ENCODE measurements around the gene RGS12. TPM values are rescaled to one million over a fixed set of nuclear protein-coding genes. Genes with fewer than 3 reads are reported as not detected.

The RGS12 gene
- total and polyA plus RNA-seq, 2 of the 8 experiments (the other 6 are each of a cell fraction or from before 2014, with no cell fraction given) = 6.0 to 16.4 TPM

DNA sequence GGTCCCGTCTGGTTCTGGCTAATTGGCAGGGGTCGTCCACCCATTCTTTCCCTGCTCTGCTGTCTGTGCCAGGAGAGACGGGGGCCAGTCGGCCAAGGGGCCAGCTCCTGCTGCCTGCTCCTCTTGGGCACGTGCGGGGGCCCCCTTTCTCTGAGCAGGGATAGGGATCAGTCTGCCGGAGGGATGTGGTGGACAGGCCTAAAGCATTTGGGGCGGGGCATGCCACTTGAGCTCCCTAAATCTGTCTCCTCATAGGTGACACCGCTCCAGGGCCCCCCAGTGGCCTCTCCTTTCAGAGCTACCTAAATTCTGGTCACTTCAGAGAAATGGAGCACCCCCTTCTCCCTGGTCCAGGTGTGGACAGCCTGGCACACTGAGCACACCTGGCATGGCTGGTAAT, 48.1 kb upstream of the RGS12 start:
- H4K20me1 ChIP-seq (replicated peaks in 1 of 2; ENCODE audit: control insufficient read depth in 1 of 2, insufficient read depth in 2 of 2, low read length in 2 of 2) = peaks cover 17 to 27% of the 10 kb centered on the region in 2 experiments
- no peak overlapping the region for H3K4ac ChIP-seq (replicated peaks; ENCODE audit: insufficient read length, low read depth, low read length)
- H2BK12ac ChIP-seq (ENCODE audit: low read depth, low read length) = no peak overlapping the region
- H3K9ac ChIP-seq (replicated peaks in 1 of 4; ENCODE audit: extremely low read depth in 1 of 4, low read depth in 3 of 4, low read length in 3 of 4) = no peak overlapping the region
- 94% methylated on average over 9 of the region's 9 CpGs; no CpG with 5 or more reads in 1 of the 2 experiments for WGBS, 2 experiments (ENCODE audit: extremely low coverage in 1 of 2, insufficient coverage in 1 of 2, insufficient read length in 1 of 2, insufficient replicate concordance in 2 of 2, low coverage in 1 of 2, low lambda C conversion rate in 2 of 2, missing lambda C conversion rate in 1 of 2)
- no peak overlapping the region for H3K4me2 ChIP-seq (ENCODE audit: insufficient read depth in 1 of 2, low read depth in 2 of 2, low read length in 2 of 2)
- H2BK5ac ChIP-seq (ENCODE audit: low read depth, low read length) = no peak overlapping the region
- H3K79me1 ChIP-seq (ENCODE audit: low read depth, low read length) = no peaks in the 10 kb centered on the region
- no peaks in the 10 kb centered on the region for H3K79me2 ChIP-seq (ENCODE audit: control insufficient read depth in 1 of 2, insufficient read depth in 2 of 2, low read length in 2 of 2)
- no peaks in the 10 kb centered on the region for H3K9me3 ChIP-seq (ENCODE audit: insufficient read depth in 2 of 2, low read depth in 1 of 2, low read length in 1 of 2)
- H3K18ac ChIP-seq (ENCODE audit: extremely low read depth, low read length) = no peak overlapping the region
- no peak overlapping the region for H4K5ac ChIP-seq (ENCODE audit: insufficient read length, low read depth, low read length)
- H2BK20ac ChIP-seq (ENCODE audit: low read length) = no peak overlapping the region
- no peak overlapping the region for H4K91ac ChIP-seq (replicated peaks; ENCODE audit: insufficient read length, low read length)
- no peak overlapping the region for H3K56ac ChIP-seq (replicated peaks; ENCODE audit: insufficient read length, low read depth, low read length)
- no peak overlapping the region for H2AFZ ChIP-seq (ENCODE audit: low read length)
- ChIA-PET CTCF (ENCODE audit: partially characterized antibody) (interaction anchor here (0.6 to 1.9 kb wide), 8 partner anchors 11 to 236 kb away, joined by 3 to 9 read pairs (median 4); partner anchors contain the start of gene HGFAC), POLR2A (ENCODE audit: partially characterized antibody) (no interaction called here)
- no peak overlapping the region for H2BK15ac ChIP-seq (ENCODE audit: low read length)
- H3K23ac ChIP-seq (ENCODE audit: insufficient read length) = no peak overlapping the region
- H3K4me3 ChIP-seq (ENCODE audit: extremely low read depth in 1 of 4, insufficient read depth in 2 of 4, low read depth in 3 of 4, low read length in 4 of 4) = no peak overlapping the region
- H3K4me1 ChIP-seq (replicated peaks in 1 of 4; ENCODE audit: control insufficient read depth in 3 of 4, insufficient read depth in 4 of 4, low read length in 3 of 4) = peaks cover 0 to 9% (median 2%) of the 10 kb centered on the region in 4 experiments; a peak in 3 of 7 replicates
- H3K27ac ChIP-seq (ENCODE audit: low read depth, low read length) = no peak overlapping the region
- H3K27me3 ChIP-seq (replicated peaks in 1 of 4; ENCODE audit: control insufficient read depth in 3 of 4, extremely low read depth in 1 of 4, insufficient read depth in 3 of 4, low read length in 3 of 4) = peaks cover 0 to 8% (median 2%) of the 10 kb centered on the region in 4 experiments; a peak in 4 of 7 replicates
- peaks cover 0 to 7% (median 4%) of the 10 kb centered on the region in 4 experiments; a peak in 5 of 8 replicates for H3K36me3 ChIP-seq (ENCODE audit: control insufficient read depth in 2 of 4, insufficient read depth in 4 of 4, low read length in 3 of 4)
- FAIRE-seq (no peak), DNase-seq (ENCODE audit: low read depth in 1 of 2, low spot score in 2 of 2) (no peak)
- no peak overlapping the region for H4K8ac ChIP-seq (ENCODE audit: extremely low read depth, insufficient read depth, low read length)
- no peak overlapping the region for H2BK120ac ChIP-seq (replicated peaks; ENCODE audit: low read depth, low read length)
- H2AK5ac ChIP-seq (ENCODE audit: low read depth, low read length) = no peak overlapping the region
- no peaks in the 10 kb centered on the region for H3K23me2 ChIP-seq (ENCODE audit: low read depth, low read length)
- H3K14ac ChIP-seq (ENCODE audit: insufficient read length) = no peak overlapping the region
- TF ChIP-seq BACH1 (IDR thresholded peaks at IDR 0.05; ENCODE audit: low read length) = no peak
- TF ChIP-seq SP2 (IDR thresholded peaks at IDR 0.05; ENCODE audit: low read length) = no peak
- TF ChIP-seq MAFK (IDR thresholded peaks at IDR 0.05; ENCODE audit: low read depth, low read length) = no peak
- no peak for TF ChIP-seq KDM5A (IDR thresholded peaks at IDR 0.05; ENCODE audit: low read length)
- no peak for TF ChIP-seq HDAC2 (IDR thresholded peaks at IDR 0.05; ENCODE audit: borderline replicate concordance in 1 of 2, low read depth in 2 of 2, low read length in 2 of 2)
- no peak for TF ChIP-seq TAF1 (IDR thresholded peaks at IDR 0.05; ENCODE audit: low read depth, low read length)
- TF ChIP-seq, protein P1, sequence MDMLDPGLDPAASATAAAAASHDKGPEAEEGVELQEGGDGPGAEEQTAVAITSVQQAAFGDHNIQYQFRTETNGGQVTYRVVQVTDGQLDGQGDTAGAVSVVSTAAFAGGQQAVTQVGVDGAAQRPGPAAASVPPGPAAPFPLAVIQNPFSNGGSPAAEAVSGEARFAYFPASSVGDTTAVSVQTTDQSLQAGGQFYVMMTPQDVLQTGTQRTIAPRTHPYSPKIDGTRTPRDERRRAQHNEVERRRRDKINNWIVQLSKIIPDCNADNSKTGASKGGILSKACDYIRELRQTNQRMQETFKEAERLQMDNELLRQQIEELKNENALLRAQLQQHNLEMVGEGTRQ (IDR thresholded peaks at IDR 0.05; ENCODE audit: low read length) = no peak
- TF ChIP-seq SUZ12 (IDR thresholded peaks at IDR 0.05; ENCODE audit: low read length) = no peak
- TF ChIP-seq ZNF274 (IDR thresholded peaks at IDR 0.05; ENCODE audit: borderline replicate concordance, extremely low read depth, low read length) = no peak
- no peak for TF ChIP-seq HDAC6 (IDR thresholded peaks at IDR 0.05; ENCODE audit: low read depth, low read length)
- no peak; the same call in 1 of the 2 replicates for TF ChIP-seq POLR2AphosphoS5 (IDR thresholded peaks at IDR 0.05; ENCODE audit: low read depth, low read length)

Data from H1 (cell line).